Kidney glomerular epithelial cell (primary cell): ENCODE data around the gene PPP6R3.

Experiments used
- DNase-seq: peaks from one replicate; lab custom pipeline; 2025; lab: John Stamatoyannopoulos, UW

Gene PPP6R3

GRCh38 chr11:68651985-68652682, 191.6 kb downstream of the PPP6R3 start:
- no peak for DNase-seq

- no peak for DNase-seq
Observed at GRCh38 chr11:68652683-68653156, 192.2 kb downstream of the PPP6R3 start.

- no peak for DNase-seq
Observed at GRCh38 chr11:68653486-68654430, 193.2 kb downstream of the PPP6R3 start.

- DNase-seq: no peak
Observed at GRCh38 chr11:68654978-68655377, 194.4 kb downstream of the PPP6R3 start.

GRCh38 chr11:68655406-68655805, 194.9 kb downstream of the PPP6R3 start:
- DNase-seq: no peak

GRCh38 chr11:68655806-68656205, 195.3 kb downstream of the PPP6R3 start:
- no peak for DNase-seq

GRCh38 chr11:68657021-68657780, 196.6 kb downstream of the PPP6R3 start:
- no peak for DNase-seq

GRCh38 chr11:68658097-68658496, 197.5 kb downstream of the PPP6R3 start:
- no peak for DNase-seq

- no peak for DNase-seq
Observed at GRCh38 chr11:68658661-68659060, 198.1 kb downstream of the PPP6R3 start.

GRCh38 chr11:68659158-68659921, 198.8 kb downstream of the PPP6R3 start:
- DNase-seq: peak; percentile 75

GRCh38 chr11:68660066-68660810, 199.7 kb downstream of the PPP6R3 start:
- DNase-seq: no peak

- DNase-seq: no peak
Observed at GRCh38 chr11:68661014-68661413, 200.5 kb downstream of the PPP6R3 start.

GRCh38 chr11:68661697-68662603, 201.4 kb downstream of the PPP6R3 start:
- DNase-seq: no peak

- no peak for DNase-seq
Observed at GRCh38 chr11:68663482-68664010, 203.0 kb downstream of the PPP6R3 start.

- DNase-seq: no peak
Observed at GRCh38 chr11:68664141-68664540, 203.6 kb downstream of the PPP6R3 start.

- no peak for DNase-seq
Observed at GRCh38 chr11:68664906-68665305, 204.4 kb downstream of the PPP6R3 start.
